Trophoblast cell (in vitro differentiated cells and primary cell): ENCODE measurements around the gene ZNRF2.
"Not testable (repeated sequence)": the region's sequence is repeated elsewhere in the genome, so short reads cannot be mapped to it uniquely, and the experiment has no call there.

Source experiments
- DNase-seq, 2 donors: peaks; one replicate each; pipeline ENCODE4 v3.0.0-alpha.2; 2016
- H2AFZ ChIP-seq: 2 replicates; pipeline ENCODE4 v1.6.1; 2013; ENCODE audit warnings: low read length, moderate library complexity, mild to moderate bottlenecking; ENCODE audit not compliant: insufficient read depth, poor library complexity
- H2AK5ac ChIP-seq: 2 replicates; pipeline ENCODE4 v1.6.1; 2013; ENCODE audit warnings: mild to moderate bottlenecking, low read length
- H2BK120ac ChIP-seq: 2 replicates; pipeline ENCODE4 v1.6.1; 2013; ENCODE audit warnings: low read length, mild to moderate bottlenecking, moderate library complexity; ENCODE audit not compliant: insufficient read depth, poor library complexity
- H2BK12ac ChIP-seq: 2 replicates; pipeline ENCODE4 v1.6.1; 2013; ENCODE audit warnings: mild to moderate bottlenecking, low read length, moderate library complexity
- H2BK5ac ChIP-seq: 2 replicates; pipeline ENCODE4 v1.6.1; 2013; ENCODE audit warnings: low read length, low read depth, moderate library complexity, mild to moderate bottlenecking; ENCODE audit not compliant: poor library complexity
- H3K14ac ChIP-seq: 2 replicates; pipeline ENCODE4 v1.6.1; 2013; ENCODE audit warnings: mild to moderate bottlenecking, low read length
- H3K18ac ChIP-seq: 2 replicates; pipeline ENCODE4 v1.6.1; 2013; ENCODE audit warnings: mild to moderate bottlenecking, low read length
- H3K23ac ChIP-seq: 2 replicates; pipeline ENCODE4 v1.6.1; 2013; ENCODE audit warnings: low read length
- H3K27ac ChIP-seq: 2 replicates; pipeline ENCODE4 v1.5.1; 2013; ENCODE audit warnings: low read depth, mild to moderate bottlenecking, inconsistent platforms, low read length, moderate library complexity
- H3K27me3 ChIP-seq: 2 replicates; pipeline ENCODE4 v1.6.1; 2013; ENCODE audit warnings: inconsistent platforms, mild to moderate bottlenecking, low read length, moderate library complexity; ENCODE audit not compliant: insufficient read depth
- H3K36me3 ChIP-seq, 2 experiments: 1 replicate in 1 of 2; 2 replicates in 1 of 2; pipeline ENCODE4 v1.6.1; 2013; ENCODE audit warnings: low read length in 2 of 2, mild to moderate bottlenecking in 2 of 2, moderate library complexity in 1 of 2; ENCODE audit not compliant: insufficient read depth in 2 of 2, control insufficient read depth in 1 of 2
- H3K4ac ChIP-seq: 2 replicates; pipeline ENCODE4 v1.6.1; 2013; ENCODE audit warnings: low read depth, mild to moderate bottlenecking, low read length, moderate library complexity
- H3K4me1 ChIP-seq, 2 experiments: 1 replicate in 1 of 2; 2 replicates in 1 of 2; pipeline ENCODE4 v1.6.1; 2013; ENCODE audit warnings: low read length in 2 of 2, mild to moderate bottlenecking in 2 of 2, moderate library complexity in 1 of 2; ENCODE audit not compliant: insufficient read depth in 2 of 2, control insufficient read depth in 1 of 2
- H3K4me2 ChIP-seq: 2 replicates; pipeline ENCODE4 v1.6.1; 2013; ENCODE audit warnings: inconsistent platforms, mild to moderate bottlenecking, low read length, moderate library complexity
- H3K4me3 ChIP-seq: 2 replicates; pipeline ENCODE4 v1.5.1; 2013; ENCODE audit warnings: mild to moderate bottlenecking, low read depth, low read length, inconsistent platforms
- H3K79me1 ChIP-seq: one replicate; pipeline ENCODE4 v1.6.1; 2013; ENCODE audit warnings: low read length
- H3K79me2 ChIP-seq: 2 replicates; pipeline ENCODE4 v1.6.1; 2013; ENCODE audit warnings: low read length, mild to moderate bottlenecking; ENCODE audit not compliant: control insufficient read depth, insufficient read depth, poor library complexity
- H3K9ac ChIP-seq: 2 replicates; pipeline ENCODE4 v1.6.1; 2013; ENCODE audit warnings: mild to moderate bottlenecking, low read length
- H3K9me3 ChIP-seq: 2 replicates; pipeline ENCODE4 v1.6.1; 2013; ENCODE audit warnings: low read depth, mild to moderate bottlenecking, control low read depth, inconsistent platforms, low read length; ENCODE audit not compliant: insufficient read depth
- H4K12ac ChIP-seq: 2 replicates; pipeline ENCODE4 v1.6.1; 2013; ENCODE audit warnings: low read depth, mild to moderate bottlenecking, low read length, moderate library complexity
- H4K8ac ChIP-seq: 2 replicates; pipeline ENCODE4 v1.6.1; 2013; ENCODE audit warnings: low read depth, mild to moderate bottlenecking, low read length, moderate library complexity
- H4K91ac ChIP-seq: one replicate; pipeline ENCODE4 v1.6.1; 2013; ENCODE audit warnings: low read depth, mild to moderate bottlenecking, low read length, moderate library complexity
- WGBS: extraction: QIAGEN DNeasy Blood & Tissue Kit; methylation state at CpG from one replicate; pipeline ENCODE4 v1.1.7; 2013; ENCODE audit warnings: missing lambda C conversion rate; ENCODE audit not compliant: insufficient read length, insufficient coverage; ENCODE audit errors: extremely low coverage; 5-methylcytosine and 5-hydroxymethylcytosine counted together

The ZNRF2 gene

DNA sequence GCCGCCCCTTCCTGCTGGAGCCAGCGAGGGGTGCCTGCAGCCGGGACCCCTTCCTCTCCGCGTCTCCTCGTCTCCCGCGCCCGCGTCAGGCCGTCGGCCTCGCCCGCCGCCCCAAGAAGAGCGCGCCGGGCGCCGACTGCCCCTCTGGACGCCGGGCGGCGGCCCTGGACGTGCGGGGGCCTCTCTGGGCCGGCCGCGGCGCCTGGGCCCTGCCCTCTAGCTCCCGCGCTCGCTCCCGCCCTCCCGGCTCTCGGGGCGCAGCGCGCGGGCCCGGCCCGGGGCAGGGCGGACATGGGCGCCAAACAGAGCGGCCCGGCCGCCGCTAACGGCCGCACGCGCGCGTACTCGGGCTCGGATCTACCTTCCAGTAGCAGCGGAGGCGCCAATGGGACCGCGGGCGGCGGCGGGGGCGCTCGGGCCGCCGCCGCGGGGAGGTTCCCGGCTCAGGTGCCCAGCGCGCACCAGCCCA, 704 bp downstream of the ZNRF2 start:
- Histone ChIP-seq H3K27me3 (no peaks in the 10 kb centered on the region), H3K14ac (peak overlapping the region; percentile 98), H2BK120ac (peak overlapping the region; percentile 70), H3K4ac (peak overlapping the region; percentile 67), H3K4me2 (peak overlapping the region; percentile 61), H3K36me3 (no peaks in the 10 kb centered on the region), H3K9ac (peak overlapping the region; percentile 93), H4K91ac (peak overlapping the region; percentile 93), H3K4me1 (peaks cover 0 to under 1% of the 10 kb centered on the region in 2 experiments), H2BK5ac (peak overlapping the region; percentile 87), H3K9me3 (no peaks in the 10 kb centered on the region), H4K8ac (peak overlapping the region; percentile 66), H2AK5ac (peak overlapping the region; percentile 15), H3K27ac (peak overlapping the region; percentile 98), H4K12ac (peak overlapping the region; percentile 93), H3K18ac (peak overlapping the region; percentile 87), H3K79me1 (peaks cover 9% of the 10 kb centered on the region), H2AFZ (peak overlapping the region; percentile 83), H3K23ac (no peak overlapping the region), H3K4me3 (peak overlapping the region; percentile 97), H3K79me2 (peaks cover 11% of the 10 kb centered on the region), H2BK12ac (no peak overlapping the region)
- DNase-seq = peak in 1 of 2 donors; percentile 47
- no CpG with 5 or more reads among the region's 72 CpGs for WGBS

DNA sequence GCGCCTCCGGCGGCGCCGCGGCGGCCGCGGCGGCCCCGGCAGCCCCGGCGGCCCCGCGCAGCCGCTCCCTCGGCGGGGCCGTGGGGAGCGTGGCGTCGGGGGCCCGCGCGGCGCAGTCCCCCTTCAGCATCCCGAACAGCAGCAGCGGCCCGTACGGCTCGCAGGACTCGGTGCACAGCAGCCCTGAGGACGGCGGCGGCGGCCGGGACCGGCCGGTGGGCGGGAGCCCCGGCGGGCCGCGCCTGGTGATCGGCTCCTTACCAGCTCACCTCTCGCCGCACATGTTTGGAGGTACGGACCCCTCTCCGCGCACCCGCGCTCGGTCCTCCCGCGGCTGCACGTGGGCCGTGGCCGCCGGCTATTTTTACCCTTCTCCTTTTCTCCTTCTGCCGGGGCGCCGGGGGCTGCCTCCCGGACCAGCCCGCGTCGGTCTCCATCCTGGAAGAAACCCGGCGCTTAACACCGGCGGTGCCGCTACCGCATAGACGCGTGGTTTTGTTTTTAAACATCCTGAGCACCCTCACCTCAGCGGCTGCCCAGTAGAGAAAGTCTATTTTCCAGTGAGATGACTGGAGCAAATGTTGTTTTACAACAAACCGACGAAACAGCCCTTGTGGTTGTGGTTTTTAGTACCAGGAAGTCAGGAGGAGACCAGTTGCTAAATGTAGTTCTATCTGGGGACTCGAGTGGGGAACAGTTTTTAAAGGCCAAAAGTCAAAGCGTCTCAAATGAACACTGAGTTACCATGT, 1.3 kb downstream of the ZNRF2 start:
- Histone ChIP-seq H3K9me3 (no peaks in the 10 kb centered on the region), H3K4me2 (peak overlapping the region; percentile 61), H3K4ac (peak overlapping the region; percentile 49), H3K18ac (peak overlapping the region; percentile 81), H4K91ac (peak overlapping the region; percentile 93), H4K8ac (peak overlapping the region; percentile 70), H3K36me3 (no peaks in the 10 kb centered on the region), H2AK5ac (no peak overlapping the region), H2AFZ (peak overlapping the region; percentile 83), H3K4me3 (peak overlapping the region; percentile 97), H2BK5ac (peak overlapping the region; percentile 84), H3K9ac (peak overlapping the region; percentile 93), H4K12ac (no peak overlapping the region), H3K27ac (peak overlapping the region; percentile 98), H2BK12ac (no peak overlapping the region), H3K4me1 (peaks cover 0 to 2% of the 10 kb centered on the region in 2 experiments), H3K27me3 (no peaks in the 10 kb centered on the region), H3K79me2 (peaks cover 11% of the 10 kb centered on the region), H2BK120ac (peak overlapping the region; percentile 36), H3K14ac (peak overlapping the region; percentile 96), H3K23ac (no peak overlapping the region), H3K79me1 (peaks cover 9% of the 10 kb centered on the region)
- peak; percentile 32 to 47 for DNase-seq
- WGBS = no CpG with 5 or more reads among the region's 79 CpGs

DNA sequence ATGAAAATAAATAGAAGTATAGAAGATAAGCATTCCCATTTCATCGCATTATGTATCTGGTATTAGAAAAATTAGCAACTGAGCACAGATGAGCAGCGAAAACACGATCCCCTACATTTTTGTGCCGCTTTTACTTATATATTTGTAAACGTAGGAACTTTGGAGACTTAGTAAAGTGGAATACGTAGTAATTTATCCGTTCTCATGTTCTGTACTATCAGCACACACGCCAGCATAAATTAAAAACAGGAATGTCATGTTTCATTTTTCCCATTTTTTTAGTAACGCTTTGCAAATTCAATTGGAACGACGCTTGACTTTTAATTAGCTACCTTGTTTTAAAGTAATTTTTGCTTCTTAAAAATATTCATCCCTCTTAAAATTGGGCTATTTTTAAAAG, 2.4 kb downstream of the ZNRF2 start:
- H3K18ac ChIP-seq = no peak overlapping the region

DNA sequence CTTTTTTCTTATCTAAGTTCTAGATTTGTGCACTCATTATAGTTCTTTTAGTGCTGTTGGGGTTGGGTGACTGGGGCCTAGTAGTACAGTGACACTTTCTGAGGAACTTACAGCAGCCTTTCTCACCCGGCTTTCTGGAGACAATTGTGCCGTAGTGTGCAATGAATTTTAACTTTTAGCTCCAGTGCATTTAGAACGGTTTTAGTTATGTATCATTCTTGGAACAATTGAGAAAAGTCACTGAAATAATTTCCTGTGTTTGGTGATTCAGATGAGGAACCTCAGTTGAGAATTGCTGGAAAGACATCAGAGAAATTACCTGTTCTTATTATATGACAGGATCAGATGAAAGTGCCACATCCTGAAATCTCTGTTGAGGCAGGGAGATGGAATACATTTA, 3.2 kb downstream of the ZNRF2 start:
- WGBS = no CpG with 5 or more reads among the region's 3 CpGs
- H3K79me1 ChIP-seq, H3K9ac ChIP-seq, H3K18ac ChIP-seq, H2BK12ac ChIP-seq, H4K12ac ChIP-seq, H2BK5ac ChIP-seq, H3K14ac ChIP-seq, H3K9me3 ChIP-seq, H3K27me3 ChIP-seq, H2AK5ac ChIP-seq, H2BK120ac ChIP-seq, H4K91ac ChIP-seq, H3K36me3 ChIP-seq, H3K4me1 ChIP-seq, H3K27ac ChIP-seq, DNase-seq, H3K4me3 ChIP-seq, H4K8ac ChIP-seq, H3K4me2 ChIP-seq, H3K4ac ChIP-seq, H3K23ac ChIP-seq, H2AFZ ChIP-seq: not testable (repeated sequence)
- peaks cover 11% of the 10 kb centered on the region for H3K79me2 ChIP-seq

More for the DNA sequence above, 2.4 kb downstream of the ZNRF2 start:
- Histone ChIP-seq H2AK5ac (no peak overlapping the region), H3K79me2 (peaks cover 11% of the 10 kb centered on the region), H4K12ac (no peak overlapping the region), H3K9ac (no peak overlapping the region), H3K23ac (no peak overlapping the region), H3K27ac (no peak overlapping the region), H3K4ac (no peak overlapping the region), H3K36me3 (no peaks in the 10 kb centered on the region), H4K8ac (no peak overlapping the region), H3K79me1 (peaks cover 9% of the 10 kb centered on the region), H2BK5ac (no peak overlapping the region), H3K27me3 (no peaks in the 10 kb centered on the region), H3K4me3 (no peak overlapping the region), H2AFZ (no peak overlapping the region), H3K4me2 (peak overlapping the region; percentile 54), H3K9me3 (no peaks in the 10 kb centered on the region), H3K14ac (no peak overlapping the region), H2BK12ac (no peak overlapping the region), H4K91ac (no peak overlapping the region), H2BK120ac (no peak overlapping the region), H3K4me1 (peaks cover 0 to 2% of the 10 kb centered on the region in 2 experiments)
- DNase-seq = peak in 1 of 2 donors; percentile 54
- WGBS = no CpG with 5 or more reads among the region's 11 CpGs
